Activated CD8-positive, alpha-beta memory T cell treated with anti-CD3 and anti-CD28 coated beads, Interleukin-2, amount 50 U/mL, for 1 hour (primary cell): Measurements from ENCODE around the gene DPP8.

Source experiments
- DNase-seq: peaks from one replicate; pipeline ENCODE4 v3.0.0-alpha.2; 2020; ENCODE audit errors: extremely low read depth

Gene DPP8

DNA sequence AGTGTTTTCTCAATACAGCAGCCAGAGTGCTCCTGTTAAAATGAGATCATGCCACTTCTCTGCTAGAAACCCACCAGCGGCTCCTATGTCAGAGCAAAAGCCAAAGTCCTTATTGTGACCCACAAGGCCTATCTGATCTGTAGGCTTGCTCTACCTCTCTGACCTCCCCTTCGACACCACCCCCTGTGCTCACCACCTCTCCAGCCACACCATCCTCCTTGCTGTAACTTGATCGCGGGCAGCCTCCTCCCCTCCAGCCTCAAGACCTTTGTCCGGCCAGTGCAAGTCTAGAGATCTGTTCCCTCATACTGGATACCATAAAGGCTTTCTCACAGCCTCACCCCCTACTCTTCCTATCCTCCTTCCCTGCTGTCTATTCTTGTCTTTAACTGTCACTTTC lies 92.8 kb downstream of the DPP8 start:
- no peak for DNase-seq

DNA sequence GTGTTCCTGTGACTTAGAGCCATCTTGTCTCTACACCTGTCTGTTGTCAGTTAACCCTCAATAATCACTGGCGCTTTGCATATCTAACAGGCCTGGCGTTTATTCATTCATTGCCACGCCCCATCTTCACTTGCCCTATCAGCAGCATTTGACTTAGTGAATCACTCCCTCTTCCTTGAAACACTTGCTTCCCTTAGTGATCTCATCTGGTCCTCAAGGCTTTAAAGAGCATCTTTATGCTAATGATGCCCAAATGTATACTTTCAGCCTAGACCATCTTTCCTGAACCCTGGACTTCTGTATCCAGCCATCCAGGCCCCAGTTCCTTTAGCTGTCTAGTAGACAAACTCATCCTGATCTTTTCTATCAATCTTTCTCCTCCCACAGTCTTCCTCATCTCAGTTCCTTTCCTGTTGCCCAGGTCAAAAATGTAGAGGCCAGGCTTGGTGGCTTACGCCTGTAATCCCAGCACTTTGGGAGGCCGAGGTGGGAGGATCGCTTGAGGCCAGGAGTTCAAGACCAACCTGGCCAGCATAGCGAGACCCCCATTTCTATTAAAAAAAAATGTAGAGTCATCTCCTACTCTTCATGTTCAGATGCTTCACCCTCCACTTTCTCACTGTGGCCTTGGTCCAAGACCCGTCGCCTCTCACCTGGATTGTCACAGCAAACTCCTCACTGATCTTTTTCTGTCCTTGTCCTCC lies 93.4 kb downstream of the DPP8 start:
- no peak for DNase-seq

DNA sequence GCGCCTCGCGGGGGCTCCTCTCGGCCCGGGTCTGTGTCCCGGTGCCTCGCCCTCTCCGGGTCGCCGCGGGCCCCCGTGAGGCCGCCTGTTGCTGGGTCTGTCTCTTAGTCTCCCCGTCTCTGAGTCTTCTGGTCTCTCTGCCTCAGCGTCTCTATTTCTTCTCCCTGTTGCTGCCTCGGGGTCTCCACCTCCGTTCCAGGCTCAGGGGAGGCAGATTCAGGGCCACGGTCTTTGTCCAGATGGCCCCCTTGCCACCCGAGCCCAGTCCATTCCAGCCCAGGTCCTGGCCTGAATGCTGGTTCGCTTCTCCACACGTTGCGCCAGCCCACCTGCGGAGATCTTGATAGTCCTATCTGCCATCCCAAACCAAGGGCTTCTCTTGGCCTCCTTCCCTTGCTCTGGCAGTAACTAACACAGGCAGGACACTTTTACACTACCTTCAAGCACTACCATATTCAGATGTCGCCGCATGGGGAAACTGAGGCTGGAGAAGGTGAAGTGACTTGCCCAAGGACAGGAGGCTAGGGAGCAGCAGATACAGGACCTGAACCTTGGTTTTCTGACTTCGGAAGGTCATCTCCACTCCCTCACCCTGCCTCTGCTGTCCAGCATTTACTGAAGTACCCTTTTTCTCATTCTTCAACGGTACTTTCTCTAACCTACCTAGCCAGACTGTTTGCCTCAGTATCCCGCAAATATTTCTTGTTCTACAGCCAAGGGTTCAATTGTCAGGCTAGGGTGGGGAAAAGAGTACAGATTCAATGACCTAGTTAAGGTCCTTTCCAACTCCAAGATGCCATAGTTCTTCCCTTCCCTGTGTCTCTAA lies 94.1 kb downstream of the DPP8 start:
- DNase-seq, result no peak

- no peak for DNase-seq
These were observed 95.9 kb downstream of the DPP8 start for GRCh38 chr15:65421360-65422215.

DNA sequence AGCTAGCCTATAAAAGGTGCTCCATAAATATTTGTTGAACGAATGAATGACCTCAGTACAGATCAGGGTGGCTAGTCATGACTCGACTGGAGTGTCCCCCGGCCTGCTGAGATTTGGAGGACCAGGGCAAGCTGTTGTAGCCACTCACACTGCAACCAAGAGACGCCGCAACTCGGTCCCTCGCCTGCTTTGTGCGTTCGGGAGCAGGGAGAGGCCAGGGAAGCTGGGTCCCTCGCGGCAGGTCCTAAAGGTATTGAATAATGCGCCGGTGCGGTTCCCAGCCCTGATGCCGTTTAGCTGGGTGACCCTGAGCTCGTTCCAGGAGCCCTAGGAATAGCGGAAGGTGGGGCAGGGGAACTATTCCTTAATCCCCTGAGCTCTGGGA lies 96.5 kb downstream of the DPP8 start:
- DNase-seq, result no peak

- no peak for DNase-seq
These were observed 98.9 kb downstream of the DPP8 start for GRCh38 chr15:65418596-65418995.

- no peak for DNase-seq
These were observed 100.6 kb downstream of the DPP8 start for GRCh38 chr15:65416845-65417416.

GRCh38 chr15:65414841-65415621 lies 102.5 kb downstream of the DPP8 start:
- DNase-seq, result no peak

DNA sequence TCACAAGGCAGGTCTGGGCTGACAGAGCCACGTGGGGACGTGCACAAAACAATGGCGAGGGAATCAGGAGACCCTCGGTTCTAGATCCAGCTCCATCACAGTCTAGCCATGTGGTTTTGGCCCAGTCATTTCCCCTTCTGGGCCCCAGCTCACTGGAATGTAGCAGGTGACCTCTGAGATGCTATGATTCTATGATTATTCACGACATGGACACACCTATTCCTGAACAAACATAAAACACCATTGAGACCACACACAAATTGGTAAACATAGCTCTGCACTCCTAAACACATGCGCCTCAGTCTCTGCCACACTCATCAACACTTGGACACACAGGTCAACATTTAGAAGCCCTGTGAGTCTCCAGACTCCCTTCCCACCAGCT lies 103.7 kb downstream of the DPP8 start:
- DNase-seq, result no peak

- no peak for DNase-seq
These were observed 104.3 kb downstream of the DPP8 start for GRCh38 chr15:65413051-65413759.

- DNase-seq, result no peak
These were observed 104.9 kb downstream of the DPP8 start for GRCh38 chr15:65412556-65412955.

DNA sequence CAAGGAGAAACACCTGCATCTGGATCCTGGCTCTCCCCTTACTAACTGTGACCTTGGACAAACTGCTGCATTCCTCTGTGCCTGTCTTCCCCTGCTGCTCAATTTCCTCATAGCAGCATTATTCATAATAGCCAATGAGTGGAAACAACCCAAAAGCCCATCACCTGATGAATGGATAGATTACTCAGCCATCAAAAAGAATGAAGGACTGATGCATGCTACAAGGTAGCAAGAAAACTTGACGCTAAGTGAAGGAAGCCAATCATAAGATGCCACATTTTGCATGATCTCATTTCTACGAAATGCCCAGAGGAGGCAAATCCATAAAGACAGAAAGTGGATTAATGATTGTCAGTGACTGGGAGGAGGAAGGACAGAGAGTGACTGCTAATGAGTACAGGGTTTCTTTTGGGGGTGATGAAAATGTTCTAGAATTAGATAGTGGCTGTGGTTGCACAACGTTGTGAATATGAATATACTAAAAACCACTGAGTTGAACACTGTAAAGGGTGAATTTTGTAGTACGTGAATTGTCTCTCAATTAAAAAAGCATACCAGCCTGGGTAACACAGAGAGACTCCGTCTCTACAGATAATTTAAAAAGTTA lies 105.9 kb downstream of the DPP8 start:
- no peak for DNase-seq

DNA sequence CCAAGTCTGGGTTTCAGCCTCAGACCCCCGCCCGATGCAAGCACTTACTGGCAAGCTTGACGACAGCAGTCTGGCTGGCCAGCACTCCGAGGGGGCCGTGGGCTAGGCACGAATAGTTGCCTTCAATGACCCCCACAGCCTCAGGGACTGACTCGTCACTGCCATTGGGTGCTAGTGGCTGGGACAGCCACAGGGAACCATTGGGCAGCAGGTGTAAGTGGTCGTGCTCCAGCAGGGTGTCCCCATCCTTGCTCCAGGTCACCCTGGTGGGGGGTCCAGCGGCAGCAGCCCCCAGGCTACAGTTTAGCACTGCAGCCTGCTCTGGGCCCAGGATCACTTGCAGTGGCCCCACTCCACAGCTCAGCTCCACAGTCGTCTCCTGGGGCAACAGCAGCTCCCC lies 106.5 kb downstream of the DPP8 start:
- DNase-seq, result no peak

DNA sequence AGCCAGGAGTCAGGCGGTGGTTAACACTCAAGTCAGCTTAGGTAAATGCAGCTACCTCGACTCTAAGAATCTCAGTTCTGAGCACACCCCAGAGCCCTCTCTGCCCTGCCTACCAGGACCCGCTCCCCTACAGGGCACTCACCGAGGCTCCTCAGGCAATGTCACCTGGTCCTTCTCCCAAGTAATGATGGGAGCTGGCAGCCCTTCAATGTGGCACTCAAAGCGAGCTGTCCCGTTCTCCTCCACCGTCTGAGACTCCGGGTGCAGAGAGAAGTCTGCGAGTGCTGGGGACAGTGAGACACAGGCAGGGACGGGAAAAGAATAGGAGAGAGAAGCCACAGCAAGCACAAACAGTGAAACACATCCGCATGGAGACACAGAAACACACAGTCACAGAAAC lies 107.5 kb downstream of the DPP8 start:
- DNase-seq, result no peak

GRCh38 chr15:65409036-65409631 lies 108.4 kb downstream of the DPP8 start:
- no peak for DNase-seq

- no peak for DNase-seq
These were observed 109.0 kb downstream of the DPP8 start for GRCh38 chr15:65408324-65409035.

DNA sequence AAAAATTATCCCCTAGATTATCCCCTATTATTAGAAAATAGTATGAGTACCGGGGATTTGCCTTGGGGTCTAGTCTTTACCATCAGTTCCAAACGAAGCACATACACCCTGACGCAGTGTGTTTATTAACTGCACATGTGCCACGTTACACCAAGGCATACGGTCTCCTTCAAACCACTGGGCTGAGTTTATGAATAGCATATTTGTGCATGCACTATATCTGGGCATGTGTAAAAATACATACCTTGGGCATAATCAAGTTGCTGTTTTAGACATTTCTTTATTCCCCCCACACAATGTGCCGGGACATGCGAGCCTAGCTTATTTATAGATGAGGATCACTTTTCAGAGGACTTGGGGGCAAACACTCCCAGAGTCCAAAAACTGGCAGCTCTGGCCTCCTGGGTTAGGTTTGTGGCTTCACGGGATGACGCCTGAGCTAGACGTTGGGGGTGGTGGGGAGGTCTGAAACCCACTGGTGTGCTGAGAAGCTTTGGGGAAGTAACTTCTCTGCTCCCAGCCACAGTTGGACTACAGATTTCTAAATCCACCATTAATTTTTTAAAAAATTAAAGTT lies 111.0 kb downstream of the DPP8 start:
- no peak for DNase-seq

GRCh38 chr15:65405791-65406423 lies 111.6 kb downstream of the DPP8 start:
- no peak for DNase-seq
